H1 (cell line): ENCODE measurements around the gene CRADD. TPM values are rescaled to one million over a fixed set of nuclear protein-coding genes. Genes with fewer than 3 reads are reported as not detected.

Experiments
- CTCF ChIA-PET: fragments of 300-600 bp; sonication (Branson Sonifier 250); formaldehyde crosslinking; loops from one replicate; lab custom pipeline; 2021; ENCODE audit not compliant: partially characterized antibody; lab: Charles Lee
- POLR2A ChIA-PET: fragments of 300-600 bp; sonication (Branson Sonifier 250); formaldehyde crosslinking; loops from one replicate; lab custom pipeline; 2021; ENCODE audit warnings: inconsistent platforms; ENCODE audit not compliant: partially characterized antibody; lab: Charles Lee
- DNase-seq, 2 experiments: peaks; one replicate each; pipeline versions ENCODE4 v3.0.0 to v3.0.0-alpha.2; 2010 to 2022; ENCODE audit warnings: low spot score in 2 of 2, low read depth in 1 of 2, mixed read lengths in 1 of 2
- FAIRE-seq: peaks from 2 replicates; lab custom pipeline; 2011; peaks lifted over from hg19 to GRCh38; lab: Jason Lieb, UNC
- H2AFZ ChIP-seq: 2 replicates; pipeline ENCODE4 v1.8.1; 2012; ENCODE audit warnings: low read length, inconsistent platforms
- H2AK5ac ChIP-seq: 2 replicates; pipeline ENCODE4 v1.6.1; 2013; ENCODE audit warnings: low read depth, low read length
- H2BK120ac ChIP-seq: replicated peaks from 2 replicates; pipeline ENCODE3; 2013; ENCODE audit warnings: low read depth, low read length, inconsistent platforms
- H2BK12ac ChIP-seq: 2 replicates; pipeline ENCODE4 v1.6.1; 2013; ENCODE audit warnings: low read depth, low read length
- H2BK15ac ChIP-seq: 2 replicates; pipeline ENCODE4 v1.6.1; 2013; ENCODE audit warnings: low read length
- H2BK20ac ChIP-seq: 2 replicates; pipeline ENCODE4 v1.6.1; 2013; ENCODE audit warnings: low read length
- H2BK5ac ChIP-seq: 2 replicates; pipeline ENCODE4 v1.6.1; 2013; ENCODE audit warnings: low read depth, low read length
- H3K14ac ChIP-seq: 2 replicates; pipeline ENCODE4 v1.6.1; 2013; ENCODE audit warnings: inconsistent platforms; ENCODE audit not compliant: insufficient read length
- H3K18ac ChIP-seq: 2 replicates; pipeline ENCODE4 v1.6.1; 2013; ENCODE audit warnings: low read length; ENCODE audit errors: extremely low read depth
- H3K23ac ChIP-seq: 2 replicates; pipeline ENCODE4 v1.6.1; 2013; ENCODE audit warnings: inconsistent platforms; ENCODE audit not compliant: insufficient read length
- H3K23me2 ChIP-seq: 2 replicates; pipeline ENCODE4 v1.6.1; 2013; ENCODE audit warnings: low read depth, low read length
- H3K27ac ChIP-seq: 2 replicates; pipeline ENCODE4 v1.6.1; 2011; ENCODE audit warnings: low read depth, low read length, inconsistent platforms
- H3K27me3 ChIP-seq, 4 experiments: replicated peaks in 1 of 4; 1 replicate in 1 of 4; 2 replicates in 3 of 4; pipeline versions ENCODE4 v1.6.1 to v1.8.1; 2011 to 2013; ENCODE audit warnings: low read length in 3 of 4, mild to moderate bottlenecking in 3 of 4, inconsistent platforms in 2 of 4, mixed read lengths in 2 of 4, moderate library complexity in 1 of 4; ENCODE audit not compliant: control insufficient read depth in 3 of 4, insufficient read depth in 3 of 4; ENCODE audit errors: extremely low read depth in 1 of 4
- H3K36me3 ChIP-seq, 4 experiments: 2 replicates each; pipeline versions ENCODE4 v1.6.1 to v1.8.1; 2011 to 2013; ENCODE audit warnings: mild to moderate bottlenecking in 4 of 4, low read length in 3 of 4, moderate library complexity in 2 of 4, control low read depth in 1 of 4, inconsistent platforms in 1 of 4; ENCODE audit not compliant: insufficient read depth in 4 of 4, control insufficient read depth in 2 of 4
- H3K4ac ChIP-seq: replicated peaks from 2 replicates; pipeline ENCODE3; 2013; ENCODE audit warnings: low read length, low read depth, mixed read lengths, inconsistent platforms; ENCODE audit not compliant: insufficient read length
- H3K4me1 ChIP-seq, 4 experiments: replicated peaks in 1 of 4; 1 replicate in 1 of 4; 2 replicates in 3 of 4; pipeline versions ENCODE4 v1.6.1 to v1.8.1; 2011 to 2013; ENCODE audit warnings: low read length in 3 of 4, inconsistent platforms in 2 of 4, mixed read lengths in 1 of 4; ENCODE audit not compliant: insufficient read depth in 4 of 4, control insufficient read depth in 3 of 4
- H3K4me2 ChIP-seq, 2 experiments: 2 replicates each; pipeline versions ENCODE4 v1.6.1 to v1.8.1; 2011 to 2013; ENCODE audit warnings: low read depth in 2 of 2, low read length in 2 of 2, control low read depth in 1 of 2, inconsistent platforms in 1 of 2, mild to moderate bottlenecking in 1 of 2; ENCODE audit not compliant: insufficient read depth in 1 of 2
- H3K4me3 ChIP-seq, 4 experiments: fragments of 200-600, 300-600 bp in 1 of 4; sonication (generic), shearing (Covaris generic), sonication (Bioruptor Twin) in 1 of 4; 2 replicates each; pipeline versions ENCODE4 v1.5.1 to v1.8.1; 2011 to 2016; ENCODE audit warnings: low read length in 4 of 4, low read depth in 3 of 4, control low read depth in 2 of 4, inconsistent platforms in 2 of 4, mild to moderate bottlenecking in 2 of 4, mixed read lengths in 1 of 4, moderate library complexity in 1 of 4; ENCODE audit not compliant: insufficient read depth in 2 of 4; ENCODE audit errors: extremely low read depth in 1 of 4
- H3K56ac ChIP-seq: replicated peaks from 2 replicates; pipeline ENCODE3; 2013; ENCODE audit warnings: low read depth, mild to moderate bottlenecking, mixed read lengths, low read length, inconsistent platforms; ENCODE audit not compliant: insufficient read length
- H3K79me1 ChIP-seq: 2 replicates; pipeline ENCODE4 v1.6.1; 2013; ENCODE audit warnings: low read depth, low read length, control low read depth
- H3K79me2 ChIP-seq, 2 experiments: 2 replicates each; pipeline versions ENCODE4 v1.6.1 to v1.8.1; 2012 to 2013; ENCODE audit warnings: low read length in 2 of 2, mild to moderate bottlenecking in 2 of 2, inconsistent platforms in 1 of 2; ENCODE audit not compliant: insufficient read depth in 2 of 2, control insufficient read depth in 1 of 2
- H3K9ac ChIP-seq, 4 experiments: replicated peaks in 1 of 4; 1 replicate in 1 of 4; 2 replicates in 3 of 4; pipeline versions ENCODE4 v1.6.1 to v1.8.1; 2011 to 2013; ENCODE audit warnings: low read depth in 3 of 4, low read length in 3 of 4, control low read depth in 2 of 4, mild to moderate bottlenecking in 2 of 4, moderate library complexity in 2 of 4, inconsistent platforms in 1 of 4; ENCODE audit errors: extremely low read depth in 1 of 4
- H3K9me3 ChIP-seq, 2 experiments: 2 replicates each; pipeline versions ENCODE4 v1.6.1 to v1.8.1; 2012 to 2013; ENCODE audit warnings: mild to moderate bottlenecking in 2 of 2, moderate library complexity in 2 of 2, control low read depth in 1 of 2, inconsistent platforms in 1 of 2, low read depth in 1 of 2, low read length in 1 of 2, mixed read lengths in 1 of 2; ENCODE audit not compliant: insufficient read depth in 2 of 2
- H4K20me1 ChIP-seq, 2 experiments: replicated peaks in 1 of 2; 2 replicates each; pipeline versions ENCODE3 to v1.8.1; 2011 to 2013; ENCODE audit warnings: inconsistent platforms in 2 of 2, low read length in 2 of 2, mild to moderate bottlenecking in 1 of 2; ENCODE audit not compliant: insufficient read depth in 2 of 2, control insufficient read depth in 1 of 2
- H4K5ac ChIP-seq: 2 replicates; pipeline ENCODE4 v1.6.1; 2013; ENCODE audit warnings: low read length, low read depth, mixed read lengths, inconsistent platforms; ENCODE audit not compliant: insufficient read length
- H4K8ac ChIP-seq: 2 replicates; pipeline ENCODE4 v1.8.0; 2013; ENCODE audit warnings: mild to moderate bottlenecking, moderate library complexity, low read length, inconsistent platforms; ENCODE audit not compliant: insufficient read depth; ENCODE audit errors: extremely low read depth
- H4K91ac ChIP-seq: replicated peaks from 2 replicates; pipeline ENCODE3; 2013; ENCODE audit warnings: low read length, mixed read lengths, inconsistent platforms; ENCODE audit not compliant: insufficient read length
- FOSL1 ChIP-seq: IDR thresholded peaks from 2 replicates; pipeline ENCODE4 v1.6.1; 2011; ENCODE audit warnings: mild to moderate bottlenecking, low read depth, low read length, moderate library complexity; ENCODE audit not compliant: insufficient read depth
- MAFK ChIP-seq: IDR thresholded peaks from 2 replicates; pipeline ENCODE4 v1.6.1; 2012; ENCODE audit warnings: low read depth, mild to moderate bottlenecking, improper control_type of control experiment, low read length
- WGBS, 2 experiments: shearing (Covaris generic) in 1 of 2; methylation state at CpG; one replicate each; pipeline versions ENCODE4 v1.1.6 to v1.1.7; 2013 to 2015; ENCODE audit warnings: low lambda C conversion rate in 2 of 2, mixed read lengths in 2 of 2, inconsistent platforms in 1 of 2, low coverage in 1 of 2, missing lambda C conversion rate in 1 of 2; ENCODE audit not compliant: insufficient replicate concordance in 2 of 2, insufficient coverage in 1 of 2, insufficient read length in 1 of 2; ENCODE audit errors: extremely low coverage in 1 of 2, missing lambda C conversion rate in 1 of 2; 5-methylcytosine and 5-hydroxymethylcytosine counted together
- polyA plus RNA-seq, 7 experiments: library from polyadenylated mRNA; depleted of rRNA in 3 of 7; stranded (reverse) in 5 of 7; unstranded in 2 of 7; fragments of >200 nt in 5 of 7; fragments of 200-250 nt in 2 of 7; gene quantifications; 1 replicate in 5 of 7; 2 replicates in 1 of 7; 4 replicates in 1 of 7; pipeline versions ENCODE4 v1.2.1 to v1.2.3, GENCODE V29; 2011 to 2013; ENCODE audit warnings: missing spikeins in 2 of 7, mixed read lengths in 2 of 7
- total RNA-seq: library from RNA; stranded (reverse); fragmentation: NEBNext Ultra II Directional; extraction: Animal tissue kit (Norgen Biotek cat#: 25700); gene quantifications from 2 replicates; pipeline ENCODE4 v1.2.1, GENCODE V29; 2021

The CRADD gene
- total and polyA plus RNA-seq, 2 of the 8 experiments (the other 6 are each of a cell fraction or from before 2014, with no cell fraction given): 8.1 to 15.4 TPM

GRCh38 chr12:93786656-93787397 lies 109.7 kb downstream of the CRADD start:
- H2AK5ac ChIP-seq: no peak overlapping the region
- H4K91ac ChIP-seq: no peak overlapping the region
- H2AFZ ChIP-seq: no peak overlapping the region
- no peak for FAIRE-seq
- no peak overlapping the region for H2BK20ac ChIP-seq
- no peaks in the 10 kb centered on the region for H3K23me2 ChIP-seq
- peaks cover 0 to 11% (median 3%) of the 10 kb centered on the region in 4 experiments; a peak in 2 of 7 replicates for H3K4me1 ChIP-seq
- no peak for DNase-seq
- no peak overlapping the region for H4K5ac ChIP-seq
- H3K4me3 ChIP-seq: no peak overlapping the region
- H3K18ac ChIP-seq: no peak overlapping the region
- H4K8ac ChIP-seq: no peak overlapping the region
- no peaks in the 10 kb centered on the region for H3K79me1 ChIP-seq
- H3K9me3 ChIP-seq: no peaks in the 10 kb centered on the region
- H3K56ac ChIP-seq: no peak overlapping the region
- H3K27me3 ChIP-seq: no peaks in the 10 kb centered on the region
- no peak overlapping the region for H3K9ac ChIP-seq
- H3K79me2 ChIP-seq: no peaks in the 10 kb centered on the region
- no peak for TF ChIP-seq FOSL1
- no peak for TF ChIP-seq MAFK
- H3K14ac ChIP-seq: no peak overlapping the region
- H3K4me2 ChIP-seq: no peak overlapping the region
- ChIA-PET CTCF (no interaction called here), POLR2A (no interaction called here)
- H2BK15ac ChIP-seq: no peak overlapping the region
- H2BK12ac ChIP-seq: no peak overlapping the region
- H2BK120ac ChIP-seq: no peak overlapping the region
- no peak overlapping the region for H2BK5ac ChIP-seq
- H3K23ac ChIP-seq: no peak overlapping the region
- H3K27ac ChIP-seq: no peak overlapping the region
- 92% methylated on average over 4 of the region's 4 CpGs; no CpG with 5 or more reads in 1 of the 2 experiments for WGBS, 2 experiments
- no peaks in the 10 kb centered on the region for H4K20me1 ChIP-seq
- H3K36me3 ChIP-seq: no peaks in the 10 kb centered on the region
- H3K4ac ChIP-seq: no peak overlapping the region
